ENCODE results near the gene MAGI2.

GRCh38 chr7:78879206-78879605, 574.3 kb downstream of the MAGI2 start:
- no peak for TF ChIP-seq ZNF565 (CRISPR knock-in tag; conservative IDR thresholded peaks at IDR 0.05; ENCODE audit: low read depth)
- TF ChIP-seq ARNTL (CRISPR knock-in tag; IDR thresholded peaks at IDR 0.05; ENCODE audit: borderline replicate concordance, low read depth): no peak
- TF ChIP-seq PATZ1 (CRISPR knock-in tag; IDR thresholded peaks at IDR 0.05; ENCODE audit: borderline replicate concordance): no peak
- TF ChIP-seq ZFP3 (CRISPR knock-in tag; IDR thresholded peaks at IDR 0.05): no peak
- no peak for TF ChIP-seq RARB (CRISPR knock-in tag; IDR thresholded peaks at IDR 0.05)
- TF ChIP-seq PPARA (CRISPR knock-in tag; IDR thresholded peaks at IDR 0.05; ENCODE audit: borderline replicate concordance): no peak
- TF ChIP-seq ZFP30 (CRISPR knock-in tag; IDR thresholded peaks at IDR 0.05): no peak
- no peak for TF ChIP-seq ZNF8 (CRISPR knock-in tag; IDR thresholded peaks at IDR 0.05)
- TF ChIP-seq BACH2 (CRISPR knock-in tag; IDR thresholded peaks at IDR 0.05; ENCODE audit: borderline replicate concordance): no peak
- TF ChIP-seq CSDC2 (CRISPR knock-in tag; IDR thresholded peaks at IDR 0.05): no peak
- no peak for TF ChIP-seq SNAI2 (CRISPR knock-in tag; IDR thresholded peaks at IDR 0.05)
- TF ChIP-seq ZC3H10 (CRISPR knock-in tag; IDR thresholded peaks at IDR 0.05): no peak

All from SK-N-SH treated with all-trans-retinoic acid at 6 μM for 48 hours (cell line).